Esophagus muscularis mucosa (tissue), 4 donors: ENCODE results near the gene ERGIC2.

Experiments used
- EP300 ChIP-seq: sonication (generic); formaldehyde crosslinking; IDR thresholded peaks from one replicate; pipeline ENCODE4 v1.6.1; 2017; ENCODE audit warnings: antibody characterized with exemption
- POLR2A ChIP-seq: fragments of 450-650 bp; IDR thresholded peaks from one replicate; pipeline ENCODE4 v1.6.1; 2017; ENCODE audit warnings: antibody characterized with exemption, moderate library complexity, mild to moderate bottlenecking, low read depth
- TF ChIP-seq, protein P1 (sequence below), 3 experiments: fragments of 200-600 bp in 2 of 3; fragments of 450-650 bp in 1 of 3; sonication (generic) in 2 of 3; IDR thresholded peaks; one replicate each; pipeline ENCODE4 v1.5.1; 2017 to 2019; ENCODE audit warnings: antibody characterized with exemption in 3 of 3, mild to moderate bottlenecking in 2 of 3, moderate library complexity in 1 of 3

GRCh38 chr12:29301114-29301513, 79.9 kb downstream of the ERGIC2 start:
- TF ChIP-seq, protein P1, sequence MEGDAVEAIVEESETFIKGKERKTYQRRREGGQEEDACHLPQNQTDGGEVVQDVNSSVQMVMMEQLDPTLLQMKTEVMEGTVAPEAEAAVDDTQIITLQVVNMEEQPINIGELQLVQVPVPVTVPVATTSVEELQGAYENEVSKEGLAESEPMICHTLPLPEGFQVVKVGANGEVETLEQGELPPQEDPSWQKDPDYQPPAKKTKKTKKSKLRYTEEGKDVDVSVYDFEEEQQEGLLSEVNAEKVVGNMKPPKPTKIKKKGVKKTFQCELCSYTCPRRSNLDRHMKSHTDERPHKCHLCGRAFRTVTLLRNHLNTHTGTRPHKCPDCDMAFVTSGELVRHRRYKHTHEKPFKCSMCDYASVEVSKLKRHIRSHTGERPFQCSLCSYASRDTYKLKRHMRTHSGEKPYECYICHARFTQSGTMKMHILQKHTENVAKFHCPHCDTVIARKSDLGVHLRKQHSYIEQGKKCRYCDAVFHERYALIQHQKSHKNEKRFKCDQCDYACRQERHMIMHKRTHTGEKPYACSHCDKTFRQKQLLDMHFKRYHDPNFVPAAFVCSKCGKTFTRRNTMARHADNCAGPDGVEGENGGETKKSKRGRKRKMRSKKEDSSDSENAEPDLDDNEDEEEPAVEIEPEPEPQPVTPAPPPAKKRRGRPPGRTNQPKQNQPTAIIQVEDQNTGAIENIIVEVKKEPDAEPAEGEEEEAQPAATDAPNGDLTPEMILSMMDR (IDR thresholded peaks at IDR 0.05): no peak
- TF ChIP-seq EP300 (no peak), POLR2A (no peak)
